Right lobe of liver (tissue), 4 donors: Measurements from ENCODE around the gene SEMA5B.

Experiments used
- CTCF ChIP-seq, 4 donors: fragments of 200-600 bp in 3 of 4; fragments of 450-650 bp in 1 of 4; IDR thresholded peaks; one replicate each; pipeline versions ENCODE4 v1.5.1 to v1.8.0; 2016 to 2022; ENCODE audit warnings: antibody characterized with exemption in 4 of 4, mild to moderate bottlenecking in 2 of 4
- POLR2A ChIP-seq: fragments of 450-650 bp; IDR thresholded peaks from one replicate; pipeline ENCODE4 v1.6.1; 2017; ENCODE audit warnings: antibody characterized with exemption, mild to moderate bottlenecking
- donor health status: DM: no; HTN: no; CAD: no.
- donor health status: DM: no; HTN: no; CAD: no.
- donor health status: DM: no; HTN: yes; CAD: no.

GRCh38 chr3:123002749-123003497, 24.6 kb downstream of the SEMA5B start:
- TF ChIP-seq CTCF (IDR thresholded peaks at IDR 0.05) (no peak), POLR2A (no peak)
